K562 treated with DMSO at 1 percent for 24 hours (cell line): ENCODE measurements around the gene ASXL2. TPM values are rescaled to one million over a fixed set of nuclear protein-coding genes. Genes with fewer than 3 reads are reported as not detected.

Experiments used
- total RNA-seq: library from RNA; unstranded; fragments of 300-600 nt; gene quantifications from 2 replicates; pipeline ENCODE4 v1.2.3, GENCODE V29; 2022; ENCODE audit warnings: low read depth; ENCODE audit not compliant: insufficient read depth

Gene ASXL2
- total RNA-seq = 7.4 and 8.2 TPM in 2 replicates

GRCh38 chr2:25878361-25879132 is at the start of gene ASXL2:
TSS of gene ASXL2 (minus strand) at chr2:25878487. CDS start at chr2:25878222, 265 bp downstream.

Other genes starting within 250 kb of the ASXL2 start
- 0.35 and 0.90 TPM in 2 replicates for gene DTNB, start 204.9 kb downstream of the ASXL2 start, total RNA-seq
- 11.3 and 11.8 TPM in 2 replicates for gene KIF3C, start 104.0 kb upstream of the ASXL2 start, total RNA-seq
- 149 and 150 TPM in 2 replicates for gene RAB10, start 155.6 kb upstream of the ASXL2 start, total RNA-seq